SK-N-SH treated with all-trans-retinoic acid at 6 μM for 48 hours (cell line): ENCODE data around the gene ZNF423.

Source experiments
- ATAC-seq: fragments of 200-7000 bp; cut with Tn5 transposase; 3 replicates; pipeline ENCODE4 v1.9.1; 2020; ENCODE audit warnings: mild to moderate bottlenecking, moderate library complexity
- ARNTL ChIP-seq: fragments of 450-650 bp; formaldehyde crosslinking; IDR thresholded peaks from 2 replicates; pipeline ENCODE4 v1.5.0; 2020; ENCODE audit warnings: low read depth, mild to moderate bottlenecking, moderate library complexity, borderline replicate concordance
- CSDC2 ChIP-seq: fragments of 250-450 bp; sonication (Bioruptor Pico); IDR thresholded peaks from 2 replicates; pipeline ENCODE4 v1.5.0; 2020; ENCODE audit warnings: mild to moderate bottlenecking, moderate library complexity
- GLIS3 ChIP-seq: fragments of 250-450 bp; sonication (Bioruptor Pico); IDR thresholded peaks from 2 replicates; pipeline ENCODE4 v1.5.0; 2020; ENCODE audit warnings: mild to moderate bottlenecking, moderate library complexity
- ISL1 ChIP-seq: fragments of 250-450 bp; sonication (Bioruptor Pico); IDR thresholded peaks from 2 replicates; pipeline ENCODE4 v2.1.2; 2022; ENCODE audit warnings: mild to moderate bottlenecking, moderate library complexity
- OSR1 ChIP-seq: fragments of 250-450 bp; sonication (Bioruptor Pico); IDR thresholded peaks from 2 replicates; pipeline ENCODE4 v1.8.0; 2022; ENCODE audit warnings: moderate library complexity, mild to moderate bottlenecking, inconsistent platforms
- RARB ChIP-seq: fragments of 250-450 bp; sonication (Bioruptor Pico); IDR thresholded peaks from 2 replicates; pipeline ENCODE4 v1.8.0; 2021; ENCODE audit warnings: mild to moderate bottlenecking, moderate library complexity
- SNAI2 ChIP-seq: fragments of 250-450 bp; sonication (Bioruptor Pico); IDR thresholded peaks from 2 replicates; pipeline ENCODE4 v1.5.0; 2020; ENCODE audit warnings: mild to moderate bottlenecking, moderate library complexity
- TCF4 ChIP-seq: fragments of 250-450 bp; sonication (Bioruptor Pico); IDR thresholded peaks from 2 replicates; pipeline ENCODE4 v1.8.0; 2021; ENCODE audit warnings: mild to moderate bottlenecking, moderate library complexity, borderline replicate concordance
- TOX ChIP-seq: fragments of 250-450 bp; sonication (Bioruptor Pico); IDR thresholded peaks from 2 replicates; pipeline ENCODE4 v1.8.0; 2021; ENCODE audit warnings: mild to moderate bottlenecking, moderate library complexity, borderline replicate concordance
- ZC3H10 ChIP-seq: fragments of 250-450 bp; sonication (Bioruptor Pico); IDR thresholded peaks from 2 replicates; pipeline ENCODE4 v1.5.1; 2021; ENCODE audit warnings: mild to moderate bottlenecking, moderate library complexity
- ZFP30 ChIP-seq: fragments of 450-650 bp; formaldehyde crosslinking; IDR thresholded peaks from 2 replicates; pipeline ENCODE4 v1.5.0; 2022; ENCODE audit warnings: mild to moderate bottlenecking, moderate library complexity
- ZNF565 ChIP-seq: fragments of 450-650 bp; formaldehyde crosslinking; conservative IDR thresholded peaks from 2 replicates; pipeline ENCODE4 v1.5.0; 2020; ENCODE audit warnings: low read depth, mild to moderate bottlenecking, moderate library complexity
- ZNF70 ChIP-seq: fragments of 450-650 bp; formaldehyde crosslinking; IDR thresholded peaks from 2 replicates; pipeline ENCODE4 v1.5.0; 2020; ENCODE audit warnings: mild to moderate bottlenecking, moderate library complexity
- ZNF8 ChIP-seq: fragments of 450-650 bp; formaldehyde crosslinking; IDR thresholded peaks from 2 replicates; pipeline ENCODE4 v1.5.0; 2020; ENCODE audit warnings: mild to moderate bottlenecking, moderate library complexity
- TF ChIP-seq, protein P1 (sequence below): fragments of 250-450 bp; sonication (Bioruptor Pico); IDR thresholded peaks from 2 replicates; pipeline ENCODE4 v1.5.1; 2021; ENCODE audit warnings: mild to moderate bottlenecking, moderate library complexity
- TF ChIP-seq, protein P2 (sequence below): fragments of 250-450 bp; sonication (Bioruptor Pico); IDR thresholded peaks from 2 replicates; pipeline ENCODE4 v1.5.1; 2020; ENCODE audit warnings: low read depth, mild to moderate bottlenecking, moderate library complexity
- TF ChIP-seq, protein P3 (sequence below): fragments of 250-450 bp; sonication (Bioruptor Pico); IDR thresholded peaks from 2 replicates; pipeline ENCODE4 v1.8.0; 2020; ENCODE audit warnings: mild to moderate bottlenecking, moderate library complexity, borderline replicate concordance
- TF ChIP-seq, protein P4 (sequence below): fragments of 250-450 bp; sonication (Bioruptor Pico); IDR thresholded peaks from 2 replicates; pipeline ENCODE4 v1.8.0; 2021; ENCODE audit warnings: low read depth, mild to moderate bottlenecking, moderate library complexity, borderline replicate concordance
- TF ChIP-seq, protein P5 (sequence below): fragments of 250-450 bp; sonication (Bioruptor Pico); IDR thresholded peaks from 2 replicates; pipeline ENCODE4 v1.5.0; 2020; ENCODE audit warnings: mild to moderate bottlenecking, moderate library complexity

Gene ZNF423

DNA sequence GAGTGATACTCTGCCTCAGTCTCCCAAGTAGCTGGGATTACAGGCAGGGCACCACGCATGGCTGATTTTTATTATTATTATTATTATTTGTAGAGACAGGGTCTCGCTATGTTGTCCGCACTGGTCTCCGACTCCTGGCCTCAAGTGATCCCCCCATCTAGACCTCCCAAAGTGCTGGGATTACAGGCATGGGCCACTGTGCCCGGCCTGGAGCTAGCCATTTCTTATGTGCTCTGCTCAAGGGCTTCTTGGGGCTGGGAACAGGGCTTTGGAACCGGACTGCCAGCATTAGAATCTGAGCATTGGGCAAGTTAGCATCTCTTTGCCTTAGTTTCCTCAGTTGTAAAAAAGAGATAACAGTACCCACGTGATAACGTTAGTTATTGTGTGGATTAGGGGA is 371.0 kb downstream of the ZNF423 start:
- TF ChIP-seq, protein P1, sequence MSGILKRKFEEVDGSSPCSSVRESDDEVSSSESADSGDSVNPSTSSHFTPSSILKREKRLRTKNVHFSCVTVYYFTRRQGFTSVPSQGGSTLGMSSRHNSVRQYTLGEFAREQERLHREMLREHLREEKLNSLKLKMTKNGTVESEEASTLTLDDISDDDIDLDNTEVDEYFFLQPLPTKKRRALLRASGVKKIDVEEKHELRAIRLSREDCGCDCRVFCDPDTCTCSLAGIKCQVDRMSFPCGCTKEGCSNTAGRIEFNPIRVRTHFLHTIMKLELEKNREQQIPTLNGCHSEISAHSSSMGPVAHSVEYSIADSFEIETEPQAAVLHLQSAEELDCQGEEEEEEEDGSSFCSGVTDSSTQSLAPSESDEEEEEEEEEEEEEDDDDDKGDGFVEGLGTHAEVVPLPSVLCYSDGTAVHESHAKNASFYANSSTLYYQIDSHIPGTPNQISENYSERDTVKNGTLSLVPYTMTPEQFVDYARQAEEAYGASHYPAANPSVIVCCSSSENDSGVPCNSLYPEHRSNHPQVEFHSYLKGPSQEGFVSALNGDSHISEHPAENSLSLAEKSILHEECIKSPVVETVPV (CRISPR knock-in tag): no peak
- TF ChIP-seq TCF4 (CRISPR knock-in tag) (no peak), CSDC2 (CRISPR knock-in tag) (no peak), ZFP30 (no peak), ZC3H10 (CRISPR knock-in tag) (no peak), TOX (CRISPR knock-in tag) (no peak), SNAI2 (no peak), ISL1 (CRISPR knock-in tag) (no peak), RARB (no peak)
- TF ChIP-seq, protein P2, sequence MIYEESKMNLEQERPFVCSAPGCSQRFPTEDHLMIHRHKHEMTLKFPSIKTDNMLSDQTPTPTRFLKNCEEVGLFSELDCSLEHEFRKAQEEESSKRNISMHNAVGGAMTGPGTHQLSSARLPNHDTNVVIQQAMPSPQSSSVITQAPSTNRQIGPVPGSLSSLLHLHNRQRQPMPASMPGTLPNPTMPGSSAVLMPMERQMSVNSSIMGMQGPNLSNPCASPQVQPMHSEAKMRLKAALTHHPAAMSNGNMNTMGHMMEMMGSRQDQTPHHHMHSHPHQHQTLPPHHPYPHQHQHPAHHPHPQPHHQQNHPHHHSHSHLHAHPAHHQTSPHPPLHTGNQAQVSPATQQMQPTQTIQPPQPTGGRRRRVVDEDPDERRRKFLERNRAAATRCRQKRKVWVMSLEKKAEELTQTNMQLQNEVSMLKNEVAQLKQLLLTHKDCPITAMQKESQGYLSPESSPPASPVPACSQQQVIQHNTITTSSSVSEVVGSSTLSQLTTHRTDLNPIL (CRISPR knock-in tag): no peak
- TF ChIP-seq, protein P3, sequence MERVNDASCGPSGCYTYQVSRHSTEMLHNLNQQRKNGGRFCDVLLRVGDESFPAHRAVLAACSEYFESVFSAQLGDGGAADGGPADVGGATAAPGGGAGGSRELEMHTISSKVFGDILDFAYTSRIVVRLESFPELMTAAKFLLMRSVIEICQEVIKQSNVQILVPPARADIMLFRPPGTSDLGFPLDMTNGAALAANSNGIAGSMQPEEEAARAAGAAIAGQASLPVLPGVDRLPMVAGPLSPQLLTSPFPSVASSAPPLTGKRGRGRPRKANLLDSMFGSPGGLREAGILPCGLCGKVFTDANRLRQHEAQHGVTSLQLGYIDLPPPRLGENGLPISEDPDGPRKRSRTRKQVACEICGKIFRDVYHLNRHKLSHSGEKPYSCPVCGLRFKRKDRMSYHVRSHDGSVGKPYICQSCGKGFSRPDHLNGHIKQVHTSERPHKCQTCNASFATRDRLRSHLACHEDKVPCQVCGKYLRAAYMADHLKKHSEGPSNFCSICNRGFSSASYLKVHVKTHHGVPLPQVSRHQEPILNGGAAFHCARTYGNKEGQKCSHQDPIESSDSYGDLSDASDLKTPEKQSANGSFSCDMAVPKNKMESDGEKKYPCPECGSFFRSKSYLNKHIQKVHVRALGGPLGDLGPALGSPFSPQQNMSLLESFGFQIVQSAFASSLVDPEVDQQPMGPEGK (CRISPR knock-in tag): no peak
- TF ChIP-seq, protein P4, sequence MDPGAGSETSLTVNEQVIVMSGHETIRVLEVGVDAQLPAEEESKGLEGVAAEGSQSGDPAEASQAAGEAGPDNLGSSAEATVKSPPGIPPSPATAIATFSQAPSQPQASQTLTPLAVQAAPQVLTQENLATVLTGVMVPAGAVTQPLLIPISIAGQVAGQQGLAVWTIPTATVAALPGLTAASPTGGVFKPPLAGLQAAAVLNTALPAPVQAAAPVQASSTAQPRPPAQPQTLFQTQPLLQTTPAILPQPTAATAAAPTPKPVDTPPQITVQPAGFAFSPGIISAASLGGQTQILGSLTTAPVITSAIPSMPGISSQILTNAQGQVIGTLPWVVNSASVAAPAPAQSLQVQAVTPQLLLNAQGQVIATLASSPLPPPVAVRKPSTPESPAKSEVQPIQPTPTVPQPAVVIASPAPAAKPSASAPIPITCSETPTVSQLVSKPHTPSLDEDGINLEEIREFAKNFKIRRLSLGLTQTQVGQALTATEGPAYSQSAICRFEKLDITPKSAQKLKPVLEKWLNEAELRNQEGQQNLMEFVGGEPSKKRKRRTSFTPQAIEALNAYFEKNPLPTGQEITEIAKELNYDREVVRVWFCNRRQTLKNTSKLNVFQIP (CRISPR knock-in tag): no peak
- ATAC-seq: no peak

DNA sequence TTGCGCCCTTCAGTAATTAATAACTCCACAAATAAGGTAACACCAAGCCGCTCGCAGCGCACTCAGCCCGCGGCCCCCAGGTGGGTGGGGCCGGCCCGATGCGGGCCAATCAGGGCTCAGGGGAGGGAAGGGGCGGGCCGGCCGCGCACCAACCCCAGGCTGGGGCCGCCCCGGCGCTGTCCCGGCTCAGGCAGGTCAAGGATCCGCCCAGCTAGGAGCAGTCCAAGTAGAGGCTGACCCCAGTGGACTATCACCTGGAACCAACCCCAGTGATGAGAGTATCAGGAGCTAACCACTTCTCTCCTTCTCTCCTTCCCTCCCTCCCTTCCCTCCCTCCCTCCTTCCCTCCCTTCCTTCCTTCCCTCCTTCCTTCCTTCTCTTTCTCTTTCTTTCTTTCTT is 371.5 kb downstream of the ZNF423 start:
- TF ChIP-seq ZNF70 (CRISPR knock-in tag): no peak
- TF ChIP-seq ISL1 (CRISPR knock-in tag): no peak
- TF ChIP-seq GLIS3: no peak
- TF ChIP-seq TCF4 (CRISPR knock-in tag): no peak
- no peak for TF ChIP-seq ZNF565 (CRISPR knock-in tag)
- TF ChIP-seq ARNTL (CRISPR knock-in tag): no peak
- TF ChIP-seq OSR1 (CRISPR knock-in tag): no peak
- TF ChIP-seq RARB: no peak
- TF ChIP-seq ZNF8 (CRISPR knock-in tag): no peak
- TF ChIP-seq, protein P1 (CRISPR knock-in tag): no peak

DNA sequence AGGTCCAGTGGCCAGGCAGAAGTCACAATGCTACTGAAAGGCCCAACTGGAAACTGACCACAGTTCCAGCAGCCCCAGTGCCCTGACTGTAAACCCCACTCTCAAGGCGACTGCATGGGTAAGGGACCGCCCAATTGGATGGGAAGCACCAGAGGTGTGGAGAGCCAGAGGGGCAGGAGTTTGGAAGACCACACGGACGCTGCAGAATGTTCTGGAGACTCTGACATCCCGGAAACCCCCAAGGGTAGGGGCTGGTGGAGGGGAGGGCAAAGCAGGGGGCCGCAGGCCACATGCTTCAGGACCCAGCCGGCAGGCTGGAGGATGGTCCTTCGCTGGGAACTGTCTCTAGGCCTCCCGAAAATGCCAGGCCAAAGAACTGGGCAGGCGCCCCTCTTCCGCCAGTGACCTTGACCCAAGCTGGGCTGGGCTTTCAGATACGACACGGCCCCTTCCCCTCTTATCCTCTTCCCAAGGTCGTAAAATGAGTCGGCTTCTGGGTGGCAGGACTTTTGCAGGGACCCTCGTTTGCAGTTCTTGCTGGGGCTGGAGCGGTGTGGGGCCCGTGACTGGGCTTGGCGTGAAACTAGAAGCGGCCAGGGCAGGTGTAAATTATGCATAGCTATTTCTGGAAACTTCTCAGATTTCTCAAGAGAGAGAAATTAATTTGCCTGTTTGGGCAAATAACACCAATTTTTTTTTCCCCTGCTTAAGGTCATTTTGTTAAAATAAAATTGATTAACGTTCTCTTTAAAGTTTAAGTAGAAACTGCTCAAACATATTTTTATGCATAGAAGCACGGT is 372.1 kb downstream of the ZNF423 start:
- no peak for ATAC-seq
- no peak for TF ChIP-seq GLIS3
- TF ChIP-seq, protein P4 (CRISPR knock-in tag): no peak
- no peak for TF ChIP-seq ZNF8 (CRISPR knock-in tag)
- TF ChIP-seq, protein P5, sequence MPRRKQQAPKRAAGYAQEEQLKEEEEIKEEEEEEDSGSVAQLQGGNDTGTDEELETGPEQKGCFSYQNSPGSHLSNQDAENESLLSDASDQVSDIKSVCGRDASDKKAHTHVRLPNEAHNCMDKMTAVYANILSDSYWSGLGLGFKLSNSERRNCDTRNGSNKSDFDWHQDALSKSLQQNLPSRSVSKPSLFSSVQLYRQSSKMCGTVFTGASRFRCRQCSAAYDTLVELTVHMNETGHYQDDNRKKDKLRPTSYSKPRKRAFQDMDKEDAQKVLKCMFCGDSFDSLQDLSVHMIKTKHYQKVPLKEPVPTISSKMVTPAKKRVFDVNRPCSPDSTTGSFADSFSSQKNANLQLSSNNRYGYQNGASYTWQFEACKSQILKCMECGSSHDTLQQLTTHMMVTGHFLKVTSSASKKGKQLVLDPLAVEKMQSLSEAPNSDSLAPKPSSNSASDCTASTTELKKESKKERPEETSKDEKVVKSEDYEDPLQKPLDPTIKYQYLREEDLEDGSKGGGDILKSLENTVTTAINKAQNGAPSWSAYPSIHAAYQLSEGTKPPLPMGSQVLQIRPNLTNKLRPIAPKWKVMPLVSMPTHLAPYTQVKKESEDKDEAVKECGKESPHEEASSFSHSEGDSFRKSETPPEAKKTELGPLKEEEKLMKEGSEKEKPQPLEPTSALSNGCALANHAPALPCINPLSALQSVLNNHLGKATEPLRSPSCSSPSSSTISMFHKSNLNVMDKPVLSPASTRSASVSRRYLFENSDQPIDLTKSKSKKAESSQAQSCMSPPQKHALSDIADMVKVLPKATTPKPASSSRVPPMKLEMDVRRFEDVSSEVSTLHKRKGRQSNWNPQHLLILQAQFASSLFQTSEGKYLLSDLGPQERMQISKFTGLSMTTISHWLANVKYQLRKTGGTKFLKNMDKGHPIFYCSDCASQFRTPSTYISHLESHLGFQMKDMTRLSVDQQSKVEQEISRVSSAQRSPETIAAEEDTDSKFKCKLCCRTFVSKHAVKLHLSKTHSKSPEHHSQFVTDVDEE: no peak

More for the DNA sequence above, 371.5 kb downstream of the ZNF423 start:
- ATAC-seq: peak; percentile 89
